GM12873 (cell line): ENCODE data around the gene PLCH1.

Source experiments
- CTCF ChIP-seq: IDR thresholded peaks from 2 replicates; pipeline ENCODE4 v1.5.1; 2012; ENCODE audit warnings: low read depth, mild to moderate bottlenecking, moderate library complexity, low read length, control low read depth; ENCODE audit not compliant: insufficient read depth; ENCODE audit errors: missing control alignments

Gene PLCH1

GRCh38 chr3:155629056-155629455, 115.8 kb downstream of the PLCH1 start:
- TF ChIP-seq CTCF = no peak

- TF ChIP-seq CTCF = no peak
Observed at GRCh38 chr3:155619118-155619915, 125.6 kb downstream of the PLCH1 start.

GRCh38 chr3:155618543-155618942, 126.3 kb downstream of the PLCH1 start:
- TF ChIP-seq CTCF = no peak

- TF ChIP-seq CTCF = no peak
Observed at GRCh38 chr3:155617346-155617925, 127.4 kb downstream of the PLCH1 start.

- TF ChIP-seq CTCF = no peak
Observed at GRCh38 chr3:155611456-155611855, 133.4 kb downstream of the PLCH1 start.

- no peak for TF ChIP-seq CTCF
Observed at GRCh38 chr3:155609586-155609985, 135.3 kb downstream of the PLCH1 start.

- TF ChIP-seq CTCF = no peak
Observed at GRCh38 chr3:155608228-155608920, 136.5 kb downstream of the PLCH1 start.
